PC-3 (cell line): ENCODE data around the gene SLAMF7. TPM values are rescaled to one million over a fixed set of nuclear protein-coding genes. Genes with fewer than 3 reads are reported as not detected.
"Not testable (repeated sequence)": the region's sequence is repeated elsewhere in the genome, so short reads cannot be mapped to it uniquely, and the experiment has no call there.

ENCODE experiments used
- ATAC-seq: fragments of 200-7000 bp; cut with Tn5 transposase; 2 replicates; pipeline ENCODE4 v1.9.1; 2020; ENCODE audit warnings: mild to moderate bottlenecking, moderate library complexity
- Bru-seq: library from RNA; stranded (reverse); fragments of 400-500 nt; gene quantifications from one replicate; lab custom pipeline; 2021; lab: Mats Ljungman, UMichigan
- BruChase-seq, 2 experiments: library from RNA; stranded (reverse); fragments of 400-500 nt; gene quantifications; one replicate each; lab custom pipeline; 2021; lab: Mats Ljungman, UMichigan
- BruUV-seq: library from RNA; stranded (reverse); fragments of 400-500 nt; replicated peaks from 2 replicates; lab custom pipeline; 2021; lab: Mats Ljungman, UMichigan
- CTCF ChIA-PET: fragments of 300-600 bp; sonication (Branson Sonifier 250); formaldehyde crosslinking; loops from one replicate; lab custom pipeline; 2022; ENCODE audit warnings: antibody characterized with exemption; lab: Charles Lee
- POLR2A ChIA-PET: fragments of 300-600 bp; sonication (Branson Sonifier 250); formaldehyde crosslinking; loops from one replicate; lab custom pipeline; 2022; ENCODE audit warnings: antibody characterized with exemption; ENCODE audit not compliant: unreplicated experiment; lab: Charles Lee
- DNase-seq: peaks from one replicate; pipeline ENCODE4 v3.0.0-alpha.2; 2015
- H2AFZ ChIP-seq: fragments of 300-600 bp; sonication (generic); 2 replicates; pipeline ENCODE4 v1.6.0; 2016; ENCODE audit warnings: antibody characterized with exemption, low read length
- H3F3A ChIP-seq: fragments of 300-600 bp; sonication (generic); one replicate; pipeline ENCODE4 v1.6.0; 2017; ENCODE audit warnings: antibody characterized with exemption, low read length, control low read depth, mild to moderate bottlenecking; ENCODE audit not compliant: unreplicated experiment
- H3K27ac ChIP-seq: fragments of 300-600 bp; sonication (generic); 2 replicates; pipeline ENCODE4 v1.5.1; 2016; ENCODE audit warnings: mild to moderate bottlenecking, low read length
- H3K27me3 ChIP-seq: fragments of 300-600 bp; sonication (generic); 2 replicates; pipeline ENCODE4 v1.6.1; 2016; ENCODE audit warnings: low read length, mixed read lengths
- H3K36me3 ChIP-seq: fragments of 300-600 bp; sonication (generic); 2 replicates; pipeline ENCODE4 v1.6.1; 2016; ENCODE audit warnings: low read depth, mixed run types, low read length, mixed read lengths
- H3K4me1 ChIP-seq: fragments of 300-600 bp; sonication (generic); 2 replicates; pipeline ENCODE4 v1.5.1; 2016; ENCODE audit warnings: low read length; ENCODE audit not compliant: insufficient read depth
- H3K4me2 ChIP-seq: fragments of 300-600 bp; sonication (generic); 2 replicates; pipeline ENCODE4 v1.6.0; 2016; ENCODE audit warnings: low read length
- H3K4me3 ChIP-seq: fragments of 300-600 bp; sonication (generic); 2 replicates; pipeline ENCODE4 v1.5.1; 2016; ENCODE audit warnings: mild to moderate bottlenecking, low read length, mixed read lengths
- H3K79me2 ChIP-seq: fragments of 300-600 bp; sonication (generic); 2 replicates; pipeline ENCODE4 v1.6.1; 2017; ENCODE audit warnings: low read length, mixed read lengths
- H3K9ac ChIP-seq: fragments of 300-600 bp; sonication (generic); 2 replicates; pipeline ENCODE4 v1.6.0; 2016; ENCODE audit warnings: mild to moderate bottlenecking, low read length
- H3K9me2 ChIP-seq: fragments of 300-600 bp; sonication (generic); replicated peaks from 2 replicates; pipeline ENCODE4 v1.6.1; 2016; ENCODE audit warnings: mixed run types, low read length, mixed read lengths
- H3K9me3 ChIP-seq: fragments of 300-600 bp; sonication (generic); 2 replicates; pipeline ENCODE4 v1.6.1; 2016; ENCODE audit warnings: low read length, mixed read lengths
- H4K20me1 ChIP-seq: fragments of 300-600 bp; sonication (generic); 2 replicates; pipeline ENCODE4 v1.6.1; 2016; ENCODE audit warnings: low read length, mixed read lengths
- CTCF ChIP-seq: fragments of 300-600 bp; sonication (generic); conservative IDR thresholded peaks from 2 replicates; pipeline ENCODE4 v1.5.1; 2017; ENCODE audit warnings: antibody characterized with exemption, low read depth, mild to moderate bottlenecking, low read length
- EZH2 ChIP-seq: fragments of 300-600 bp; sonication (generic); IDR thresholded peaks from one replicate; pipeline ENCODE4 v1.6.1; 2017; ENCODE audit warnings: antibody characterized with exemption, mild to moderate bottlenecking, low read length; ENCODE audit not compliant: unreplicated experiment
- EZH2phosphoT487 ChIP-seq: fragments of 300-600 bp; sonication (generic); IDR thresholded peaks from 2 replicates; pipeline ENCODE4 v1.6.1; 2018; ENCODE audit warnings: mild to moderate bottlenecking, antibody characterized with exemption, low read length, borderline replicate concordance
- intact Hi-C: fragments of 100-400 bp; cut with micrococcal nuclease; formaldehyde crosslinking; loops from 2 replicates; pipeline ENCODE4 v1.9.0; 2023
- long read RNA-seq: library from polyadenylated mRNA; unstranded; transcript quantifications from one replicate; pipeline ENCODE4 v2.0.0, GENCODE V29; 2021; ENCODE audit not compliant: unreplicated experiment
- total RNA-seq: library from RNA; depleted of rRNA; stranded (reverse); fragments of >200 nt; gene quantifications from 2 replicates; pipeline ENCODE4 v1.2.3, GENCODE V29; 2014; rRNA removed

SLAMF7 gene, protein sequence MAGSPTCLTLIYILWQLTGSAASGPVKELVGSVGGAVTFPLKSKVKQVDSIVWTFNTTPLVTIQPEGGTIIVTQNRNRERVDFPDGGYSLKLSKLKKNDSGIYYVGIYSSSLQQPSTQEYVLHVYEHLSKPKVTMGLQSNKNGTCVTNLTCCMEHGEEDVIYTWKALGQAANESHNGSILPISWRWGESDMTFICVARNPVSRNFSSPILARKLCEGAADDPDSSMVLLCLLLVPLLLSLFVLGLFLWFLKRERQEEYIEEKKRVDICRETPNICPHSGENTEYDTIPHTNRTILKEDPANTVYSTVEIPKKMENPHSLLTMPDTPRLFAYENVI
- 0.15 and 0.46 TPM in 2 replicates for total RNA-seq
- percentile 26 among the genes with signal in this experiment for Bru-seq, nascent RNA
- BruChase-seq, experiment 1, labeled RNA remaining after a 6-hour chase: percentile 28 among the genes with signal in this experiment
- percentile 29 among the genes with signal in this experiment for BruChase-seq, experiment 2, labeled RNA remaining after a 2-hour chase
- long read RNA-seq, partial matches to known transcripts: 0 of 1 reads
- long read RNA-seq, other reads (novel, unspliced or antisense): 1 of 1 reads

DNA sequence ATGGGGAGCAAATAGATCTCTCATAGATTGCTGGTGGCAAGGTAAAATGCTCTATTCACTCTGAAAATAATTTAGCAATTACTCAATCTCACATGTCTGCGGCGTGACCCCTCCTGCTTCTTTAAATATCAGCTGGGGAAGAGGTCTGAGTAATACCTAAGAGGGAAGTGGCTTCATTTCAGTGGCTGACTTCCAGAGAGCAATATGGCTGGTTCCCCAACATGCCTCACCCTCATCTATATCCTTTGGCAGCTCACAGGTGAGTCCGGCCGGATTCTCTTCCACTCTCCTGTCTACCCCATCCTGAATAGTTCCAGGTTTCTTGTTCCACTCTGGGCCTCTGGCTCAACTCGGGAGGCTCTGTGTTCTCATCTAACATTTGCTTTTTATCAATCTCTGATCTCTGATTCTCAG lies at the start of gene SLAMF7:
SLAMF7 (plus strand) TSS at position 150 of the 414 bp plus-strand sequence; CDS start at position 205, 55 bp downstream.
- Histone ChIP-seq H3F3A (no peaks in the 10 kb centered on the region), H2AFZ (peak within 1 kb of the TSS; percentile 59), H3K27ac (no peak within 1 kb of the TSS), H3K4me2 (0 out of 2 replicates have a peak within 1 kb of the TSS, but pooled peaks have one; percentile 4), H3K4me3 (no peak within 1 kb of the TSS), H3K79me2 (no peaks in the 10 kb centered on the region), H3K27me3 (no peaks in the 10 kb centered on the region), H3K36me3 (no peaks in the 10 kb centered on the region), H3K9ac (no peak within 1 kb of the TSS), H4K20me1 (no peaks in the 10 kb centered on the region), H3K9me2 (no peaks in the 10 kb centered on the region), H3K4me1 (peaks cover 11% of the 10 kb centered on the region), H3K9me3 (0 out of 2 replicates have a peak, but pooled peaks cover 4% of the 10 kb centered on the region)
- intact Hi-C loops: no loop called here
- ATAC-seq: peak; percentile 77
- ChIA-PET POLR2A (no interaction called here), CTCF (no interaction called here)
- no TSS peak for BruUV-seq
- DNase-seq: peak; percentile 82
- TF ChIP-seq CTCF: no peak
- no peak for TF ChIP-seq EZH2
- TF ChIP-seq EZH2phosphoT487: no peak

DNA sequence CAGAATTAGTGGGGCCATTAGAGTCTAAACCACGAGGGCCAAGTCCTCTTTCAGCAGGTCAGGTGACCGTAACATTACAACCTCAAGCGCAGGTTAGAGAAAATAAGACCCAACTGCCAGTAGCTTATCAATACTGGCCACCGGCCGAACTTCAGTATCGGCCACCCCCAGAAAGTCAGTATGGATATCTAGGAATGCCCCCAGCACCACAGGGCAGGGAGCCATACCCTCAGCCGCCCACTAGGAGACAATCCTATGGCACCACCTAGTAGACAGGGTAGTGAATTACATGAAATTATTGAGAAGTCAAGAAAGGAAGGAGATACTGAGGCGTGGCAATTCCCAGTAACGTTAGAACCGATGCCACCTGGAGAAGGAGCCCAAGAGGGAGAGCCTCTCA lies 46.7 kb upstream of the SLAMF7 start:
- H3K9me2 ChIP-seq, POLR2A ChIA-PET, H3K4me3 ChIP-seq, H4K20me1 ChIP-seq, intact Hi-C loops, H3K27ac ChIP-seq, H3K36me3 ChIP-seq, BruUV-seq, ATAC-seq, H2AFZ ChIP-seq, H3K4me1 ChIP-seq, H3K9me3 ChIP-seq, H3K9ac ChIP-seq, CTCF ChIA-PET, H3F3A ChIP-seq, H3K79me2 ChIP-seq, H3K4me2 ChIP-seq: not testable (repeated sequence)
- peak; percentile 46 for DNase-seq
- TF ChIP-seq CTCF: peak; percentile 46
- peaks cover 23% of the 10 kb centered on the region for H3K27me3 ChIP-seq

GRCh38 chr1:160702100-160702499 lies 36.9 kb upstream of the SLAMF7 start:
- TF ChIP-seq CTCF: no peak
- no peak for TF ChIP-seq EZH2
- no peak for TF ChIP-seq EZH2phosphoT487
- Histone ChIP-seq H3K27me3 (peaks cover 69% of the 10 kb centered on the region), H3K9me2 (no peaks in the 10 kb centered on the region), H4K20me1 (no peaks in the 10 kb centered on the region), H3K4me1 (no peaks in the 10 kb centered on the region), H3K27ac (no peak overlapping the region), H3K9ac (no peak overlapping the region), H2AFZ (no peak overlapping the region), H3K4me2 (no peak overlapping the region), H3K79me2 (no peaks in the 10 kb centered on the region), H3F3A (no peaks in the 10 kb centered on the region), H3K9me3 (no peaks in the 10 kb centered on the region), H3K36me3 (no peaks in the 10 kb centered on the region), H3K4me3 (no peak overlapping the region)
- intact Hi-C loops: no loop called here
- DNase-seq (no peak), ATAC-seq (no peak)
- ChIA-PET CTCF (no interaction called here), POLR2A (no interaction called here)
- no TSS peak for BruUV-seq
